Osteocyte (in vitro differentiated cells): ENCODE measurements around the gene SCARB1. TPM values are rescaled to one million over a fixed set of nuclear protein-coding genes. Genes with fewer than 3 reads are reported as not detected.

ENCODE experiments used
- DNase-seq: peaks from one replicate; pipeline ENCODE4 v3.0.0; 2021; ENCODE audit warnings: mixed read lengths; ENCODE audit not compliant: unreplicated experiment; ENCODE audit errors: extremely low spot score
- H3K27ac Mint-ChIP-seq: one replicate; pipeline ENCODE4 v1.8.0; 2021; ENCODE audit warnings: mild to moderate bottlenecking, mixed read lengths; ENCODE audit not compliant: unreplicated experiment
- H3K27me3 Mint-ChIP-seq: one replicate; pipeline ENCODE4 v1.8.0; 2021; ENCODE audit warnings: mixed read lengths; ENCODE audit not compliant: unreplicated experiment
- H3K36me3 Mint-ChIP-seq: one replicate; pipeline ENCODE4 v1.8.0; 2021; ENCODE audit warnings: mixed read lengths; ENCODE audit not compliant: unreplicated experiment
- H3K4me1 Mint-ChIP-seq: one replicate; pipeline ENCODE4 v1.8.0; 2021; ENCODE audit warnings: mixed read lengths; ENCODE audit not compliant: unreplicated experiment
- H3K4me3 Mint-ChIP-seq: one replicate; pipeline ENCODE4 v1.8.0; 2021; ENCODE audit warnings: mild to moderate bottlenecking, moderate library complexity, mixed read lengths; ENCODE audit not compliant: unreplicated experiment
- H3K9me3 Mint-ChIP-seq: one replicate; pipeline ENCODE4 v1.8.0; 2021; ENCODE audit warnings: mixed read lengths; ENCODE audit not compliant: unreplicated experiment
- CTCF ChIP-seq: fragments of 200-600 bp; sonication (generic); IDR thresholded peaks from 2 replicates; pipeline ENCODE4 v1.5.0; 2021; ENCODE audit warnings: antibody characterized with exemption, mild to moderate bottlenecking, moderate library complexity
- total RNA-seq: library from RNA; stranded (reverse); gene quantifications from 2 replicates; pipeline ENCODE4 v1.2.1, GENCODE V29; 2021

Gene SCARB1
- total RNA-seq, 1 donor from 2014 or later, result 27.1 TPM

DNA sequence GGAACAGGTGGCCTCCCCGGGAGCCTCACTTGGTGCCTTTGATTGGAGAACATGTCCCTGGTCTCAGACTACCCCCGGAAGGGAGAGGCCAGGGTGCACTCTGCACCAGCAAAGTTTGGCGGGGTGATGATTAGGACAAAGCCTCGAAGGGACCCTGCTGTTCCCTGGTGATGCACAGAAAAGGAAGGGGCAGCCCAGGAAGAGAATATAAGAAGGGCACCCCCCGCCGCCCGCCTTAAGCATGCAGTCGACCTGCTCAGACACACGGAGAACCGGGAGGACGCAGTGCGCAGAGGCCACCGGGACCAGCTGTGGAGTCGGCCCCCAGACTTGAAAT lies 6.9 kb downstream of the SCARB1 start:
- no peak overlapping the region for H3K27ac Mint-ChIP-seq
- no peak overlapping the region for H3K4me3 Mint-ChIP-seq
- H3K9me3 Mint-ChIP-seq, result no peaks in the 10 kb centered on the region
- no peak for TF ChIP-seq CTCF
- H3K27me3 Mint-ChIP-seq, result no peaks in the 10 kb centered on the region
- peaks cover 38% of the 10 kb centered on the region for H3K4me1 Mint-ChIP-seq
- H3K36me3 Mint-ChIP-seq, result no peaks in the 10 kb centered on the region
- DNase-seq, result no peak

DNA sequence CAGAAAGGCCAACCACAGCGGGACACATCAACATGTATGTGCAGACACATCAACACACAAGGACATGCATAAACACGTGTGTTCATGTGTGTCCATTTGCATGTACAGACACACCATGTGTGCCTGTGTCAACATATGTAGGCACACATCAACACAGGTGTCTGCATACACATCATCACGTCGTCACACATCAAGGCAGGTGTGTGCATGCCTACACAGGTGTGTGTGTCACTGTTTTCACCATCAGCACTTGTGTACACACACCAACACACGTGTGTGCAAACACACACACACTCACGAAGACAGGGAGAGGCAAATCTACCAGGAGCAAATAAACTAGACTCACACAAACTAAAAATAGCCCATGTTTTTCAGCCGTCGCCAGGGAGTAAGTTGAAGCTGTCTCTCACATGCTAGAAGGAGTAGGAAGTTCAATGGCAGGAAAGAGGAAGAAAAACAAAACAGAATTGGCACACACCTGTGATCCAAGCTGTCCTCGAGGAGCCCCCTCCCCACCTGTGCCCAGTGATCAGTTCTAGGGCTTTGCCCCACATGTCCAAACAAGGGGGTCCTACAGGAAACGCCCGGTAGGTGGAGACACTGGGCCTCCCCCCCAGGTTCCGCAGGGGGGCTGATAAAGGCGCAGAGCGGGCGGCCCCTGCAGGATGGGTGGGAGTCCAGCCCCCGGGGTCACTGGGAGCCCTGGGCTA lies 7.4 kb downstream of the SCARB1 start:
- Mint-ChIP-seq H3K36me3 (no peaks in the 10 kb centered on the region), H3K4me3 (no peak overlapping the region), H3K4me1 (peaks cover 33% of the 10 kb centered on the region), H3K27ac (no peak overlapping the region), H3K27me3 (no peaks in the 10 kb centered on the region), H3K9me3 (no peaks in the 10 kb centered on the region)
- DNase-seq, result no peak
- TF ChIP-seq CTCF, result no peak

DNA sequence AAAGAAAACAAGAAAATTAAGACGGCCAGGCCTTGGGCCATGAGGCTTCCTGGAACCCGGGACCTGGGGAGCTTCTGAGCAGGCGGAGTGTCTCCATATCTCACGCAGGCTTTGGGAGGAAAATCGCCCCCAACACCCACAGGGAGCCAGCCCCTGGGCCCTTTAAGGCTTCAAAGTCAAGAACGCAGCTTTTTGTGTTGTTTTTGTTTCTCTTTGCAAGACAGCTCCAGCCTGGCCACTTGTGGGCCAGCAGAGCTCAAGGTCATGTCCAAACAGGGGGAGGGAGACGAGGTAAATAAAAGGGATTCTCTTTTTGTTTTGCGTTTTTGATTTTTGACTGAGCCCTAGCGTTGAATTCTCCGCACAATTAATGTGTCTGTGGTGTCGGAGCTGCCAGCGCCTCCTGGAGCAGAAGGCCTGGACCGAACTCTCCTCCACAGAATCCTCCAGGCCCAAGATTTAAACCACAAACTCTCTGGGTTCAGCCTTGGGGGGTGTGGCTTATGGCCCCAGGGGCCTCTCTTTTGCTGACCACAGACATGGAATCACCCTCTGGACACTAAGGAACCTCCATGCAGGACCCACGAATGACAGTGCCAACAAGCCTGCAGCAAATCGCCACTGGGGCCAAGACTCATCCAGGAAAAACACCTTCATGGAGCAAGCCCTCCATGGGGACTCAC lies 8.2 kb downstream of the SCARB1 start:
- peaks cover 31% of the 10 kb centered on the region for H3K4me1 Mint-ChIP-seq
- H3K4me3 Mint-ChIP-seq, result no peak overlapping the region
- H3K36me3 Mint-ChIP-seq, result no peaks in the 10 kb centered on the region
- no peak for TF ChIP-seq CTCF
- no peak for DNase-seq
- H3K27me3 Mint-ChIP-seq, result no peaks in the 10 kb centered on the region
- peak overlapping the region; percentile 1 for H3K27ac Mint-ChIP-seq
- H3K9me3 Mint-ChIP-seq, result no peaks in the 10 kb centered on the region

DNA sequence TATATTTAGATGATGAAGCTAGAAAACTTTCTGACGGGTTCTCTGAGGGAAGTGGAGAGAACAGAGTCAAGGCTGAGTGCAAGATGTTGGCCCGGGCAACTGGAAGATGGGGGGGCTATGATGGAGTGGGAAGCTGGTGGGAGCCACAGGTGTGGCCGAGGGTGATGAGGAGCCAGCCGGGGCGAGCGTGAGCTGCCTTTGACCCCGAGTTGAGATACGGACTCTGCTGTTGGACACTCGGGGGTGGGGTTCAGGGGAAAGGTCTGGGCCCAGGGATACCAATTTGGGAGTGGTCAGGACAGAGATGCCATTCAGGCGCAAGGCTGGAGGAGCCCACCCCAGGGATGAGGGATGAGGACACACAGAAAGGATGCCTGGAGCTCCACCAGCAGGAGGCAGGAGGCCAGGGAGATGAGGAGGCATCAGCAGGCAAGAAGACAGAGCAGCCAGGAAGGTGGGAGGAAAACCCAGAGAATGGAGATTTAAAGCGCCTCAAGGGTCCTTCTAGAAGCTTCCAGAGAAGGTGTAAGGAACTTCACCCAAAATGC lies 9.0 kb downstream of the SCARB1 start:
- Mint-ChIP-seq H3K27ac (no peak overlapping the region), H3K27me3 (no peaks in the 10 kb centered on the region), H3K4me3 (no peak overlapping the region), H3K36me3 (no peaks in the 10 kb centered on the region), H3K9me3 (no peaks in the 10 kb centered on the region), H3K4me1 (peaks cover 31% of the 10 kb centered on the region)
- TF ChIP-seq CTCF, result no peak
- no peak for DNase-seq
